CD4-positive, alpha-beta T cell treated with Interleukin-4 for 4 hours (primary cell): Measurements from ENCODE around the gene FOXN3.

Experiments
- DNase-seq: peaks from one replicate; pipeline ENCODE4 v3.0.0-alpha.2; 2020

The FOXN3 gene

DNA sequence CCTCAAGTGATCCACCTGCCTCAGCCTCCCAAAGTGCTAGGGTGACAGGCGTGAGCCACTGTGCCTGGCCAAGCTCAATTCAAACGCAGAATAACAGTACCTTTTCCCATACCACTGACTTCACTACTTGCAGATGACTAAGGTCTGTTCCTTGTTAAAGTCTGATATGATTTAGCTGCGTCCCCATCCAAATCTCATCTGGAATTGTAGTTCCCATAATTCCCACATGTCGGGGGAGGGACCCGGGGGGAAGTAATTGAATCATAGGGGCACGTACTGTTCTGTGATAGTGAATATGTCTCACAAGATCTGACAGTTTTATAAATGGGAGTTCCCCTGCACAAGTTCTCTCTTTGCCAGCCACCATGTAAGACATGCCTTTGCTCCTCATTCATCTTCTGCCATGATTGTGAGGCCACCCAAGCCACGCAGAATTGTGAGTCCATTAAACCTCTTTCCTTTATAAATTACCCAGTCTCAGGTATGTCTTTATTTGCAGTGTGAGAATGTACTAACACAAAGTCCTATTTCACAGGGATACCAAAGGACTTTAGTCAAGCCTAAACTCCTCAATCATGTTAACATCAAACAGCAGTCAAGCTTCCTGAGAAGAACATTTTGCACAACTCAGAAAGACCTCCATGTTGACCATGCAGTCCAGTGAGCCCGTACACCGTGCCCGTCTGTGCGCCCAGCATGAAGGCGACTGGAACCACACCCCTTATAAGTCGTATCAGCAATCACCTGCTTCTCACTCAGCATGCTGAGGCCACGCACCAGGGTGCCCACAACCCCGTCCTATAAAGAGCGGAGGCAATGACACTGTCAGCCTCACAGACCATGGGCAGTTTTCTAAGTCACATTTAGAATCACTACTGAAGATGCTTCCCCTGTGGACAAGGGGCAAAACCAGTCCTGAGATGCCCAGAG lies 36.9 kb downstream of the FOXN3 start:
- no peak for DNase-seq

DNA sequence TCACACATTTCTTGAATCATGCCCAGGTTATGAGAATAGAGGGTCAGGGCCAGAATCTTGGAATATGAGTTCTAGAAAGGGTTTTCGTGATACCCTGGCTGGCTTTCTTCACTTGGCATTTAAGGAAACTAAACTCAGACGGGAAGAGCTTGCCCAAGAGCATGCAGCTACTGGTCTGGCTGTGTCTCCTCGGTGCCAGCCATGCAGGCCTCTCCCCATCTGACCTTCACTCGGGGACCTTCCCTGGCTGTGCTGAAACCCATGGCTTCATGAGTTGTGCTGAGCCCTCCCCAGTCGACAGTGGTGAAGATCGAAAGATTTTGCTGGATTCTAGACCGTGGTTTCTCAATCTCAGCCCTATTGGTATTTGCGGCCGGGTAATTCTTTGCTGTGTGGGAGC lies 38.0 kb downstream of the FOXN3 start:
- DNase-seq: no peak

DNA sequence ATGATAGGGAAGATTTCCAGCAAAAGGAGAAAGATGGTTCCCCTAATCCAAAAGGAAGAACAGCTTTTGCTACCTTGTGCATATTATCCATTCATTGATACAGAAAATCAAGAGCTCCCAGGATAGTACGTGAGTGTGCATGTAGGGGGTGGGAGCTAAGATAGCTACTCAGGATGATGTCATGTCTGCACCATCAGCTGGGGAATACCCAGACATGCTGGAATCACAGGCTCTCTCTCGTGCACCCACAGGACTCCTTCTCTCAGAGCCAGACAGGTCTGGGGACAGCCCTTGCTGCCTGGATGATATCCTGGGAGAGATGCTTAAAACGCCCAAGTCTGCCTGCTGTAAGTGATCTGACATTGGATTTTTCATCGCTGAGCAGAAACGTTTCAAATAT lies 38.9 kb downstream of the FOXN3 start:
- peak; percentile 17 for DNase-seq

DNA sequence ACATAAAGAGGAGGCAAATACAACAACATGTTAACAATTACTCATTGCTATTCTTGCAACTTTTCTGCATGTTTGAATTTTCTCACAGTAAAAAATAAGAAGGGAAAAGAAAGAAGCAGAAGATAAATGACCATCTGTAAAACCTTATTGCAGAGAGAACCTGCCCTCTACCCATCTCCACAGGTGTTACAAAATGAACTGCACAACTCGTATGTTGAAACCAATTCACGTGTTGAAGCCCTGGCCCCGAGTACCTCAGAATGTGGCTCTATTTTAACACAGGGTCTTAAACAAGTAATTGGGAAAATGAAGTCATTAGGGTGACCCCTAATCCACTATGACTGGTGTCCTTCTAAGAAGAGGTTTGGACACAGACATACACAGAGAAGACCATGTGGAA lies 39.5 kb downstream of the FOXN3 start:
- DNase-seq: no peak

DNA sequence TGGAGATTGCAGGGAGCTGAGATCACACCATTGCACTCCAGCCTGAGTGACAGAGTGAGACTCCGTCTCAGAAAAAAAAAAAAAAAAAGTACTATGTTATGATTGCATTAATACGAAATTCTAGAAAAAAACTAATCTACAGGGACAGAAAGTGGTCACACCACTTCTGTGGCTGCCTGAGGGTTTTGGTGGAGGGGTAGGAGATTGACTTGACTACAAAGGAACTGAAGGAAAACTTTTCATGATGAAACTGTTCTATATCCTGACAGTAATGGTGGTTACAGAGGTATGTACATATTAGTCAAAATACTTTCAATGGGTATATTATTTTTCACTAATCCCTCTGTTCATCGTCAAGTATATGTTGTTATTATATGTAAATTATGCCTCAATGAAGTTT lies 42.1 kb downstream of the FOXN3 start:
- no peak for DNase-seq

DNA sequence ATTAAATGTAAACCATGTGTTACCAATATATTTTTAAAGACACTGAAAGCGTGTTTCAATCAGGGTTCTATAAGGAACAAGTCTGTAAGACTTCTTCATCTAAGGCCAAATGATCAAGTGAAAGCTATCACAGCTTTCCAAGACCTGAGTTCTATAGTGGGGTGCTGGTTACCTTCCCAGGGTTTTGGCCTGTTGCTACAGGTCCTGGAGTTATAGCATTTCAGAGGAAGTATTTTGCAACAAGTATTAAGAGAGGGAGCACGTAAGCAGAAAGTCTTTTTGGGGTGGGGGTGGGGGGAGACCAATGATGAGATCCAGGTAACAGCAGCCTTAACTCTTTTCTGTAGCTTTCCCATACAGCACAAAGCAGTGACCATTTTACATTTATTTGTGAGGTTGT lies 43.8 kb downstream of the FOXN3 start:
- no peak for DNase-seq

DNA sequence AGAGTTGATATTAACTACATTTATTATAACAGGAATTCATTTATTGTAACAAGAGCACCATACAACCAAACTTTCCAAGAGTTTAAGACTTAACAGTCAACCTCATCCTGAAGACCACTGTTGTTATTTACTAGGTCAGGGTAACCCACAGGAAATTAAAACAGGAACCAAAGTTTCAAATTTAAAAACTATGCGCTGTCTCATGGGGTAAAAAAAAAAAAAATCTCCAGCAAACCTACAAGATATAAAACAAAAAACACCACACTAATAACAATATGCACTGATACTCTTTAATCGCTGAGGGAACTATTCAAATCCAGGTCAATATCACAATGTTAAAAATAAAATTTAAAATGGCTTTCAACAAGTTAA lies 44.5 kb downstream of the FOXN3 start:
- DNase-seq: no peak

DNA sequence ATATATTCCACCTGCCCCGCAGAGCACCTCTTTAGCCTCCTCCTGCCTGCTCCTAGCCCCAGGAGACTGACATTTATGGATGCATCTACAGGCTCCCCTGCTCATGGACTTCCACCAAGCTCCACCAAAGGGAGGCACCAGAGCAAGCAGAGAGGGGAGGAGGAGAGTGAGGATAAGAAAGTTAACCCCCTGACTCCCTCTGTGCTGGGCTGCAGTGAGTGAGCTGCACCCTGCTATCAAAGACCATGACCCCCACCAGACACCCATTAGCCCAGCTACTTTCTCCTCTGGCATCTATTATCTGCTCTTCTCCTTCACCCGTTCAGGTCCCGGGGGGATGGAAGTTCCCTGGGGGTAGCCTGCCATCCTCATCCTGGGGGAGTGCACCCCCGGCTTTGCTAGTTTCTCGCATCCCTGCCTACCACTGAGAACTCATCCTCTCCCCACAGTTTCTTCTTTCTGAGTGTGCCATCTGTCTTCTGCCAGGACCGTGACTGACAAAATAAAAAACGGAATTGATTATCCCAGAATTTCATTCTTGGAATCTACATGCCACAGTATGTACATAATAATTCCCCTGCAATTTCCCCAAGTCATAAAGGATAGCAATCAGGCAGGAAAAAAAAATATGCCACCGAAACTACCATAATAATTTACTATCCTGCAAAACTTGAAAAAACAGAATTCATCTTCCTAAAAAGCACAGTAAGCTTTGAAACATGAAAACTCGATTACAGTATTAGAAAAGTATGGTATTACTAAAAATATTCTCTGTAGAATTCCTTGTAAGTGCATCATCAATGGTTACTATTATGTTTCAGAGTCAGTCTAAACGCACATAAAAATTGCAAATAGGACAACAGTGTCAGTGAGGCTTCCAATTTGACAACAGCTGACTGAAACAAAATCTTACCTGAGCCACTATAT lies 45.2 kb downstream of the FOXN3 start:
- no peak for DNase-seq

DNA sequence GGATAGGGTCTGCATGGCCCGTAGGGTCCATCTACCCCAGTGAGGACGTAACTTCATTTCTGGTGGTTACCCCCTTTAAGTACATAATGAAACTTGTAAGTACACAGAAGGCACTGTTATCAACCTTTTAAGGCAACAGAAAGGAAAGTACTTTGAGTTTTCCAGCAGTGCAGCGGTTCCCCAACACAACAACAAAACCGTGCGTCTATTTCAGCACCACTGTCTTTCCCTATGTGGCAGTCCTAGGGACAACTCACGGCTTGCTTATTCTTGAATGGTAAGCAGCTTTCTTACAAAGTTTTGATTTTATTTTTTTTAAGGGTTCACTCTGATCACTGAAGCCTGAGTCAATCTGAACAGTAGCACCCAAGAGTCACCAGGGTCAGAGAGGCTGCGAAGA lies 46.3 kb downstream of the FOXN3 start:
- DNase-seq: no peak

DNA sequence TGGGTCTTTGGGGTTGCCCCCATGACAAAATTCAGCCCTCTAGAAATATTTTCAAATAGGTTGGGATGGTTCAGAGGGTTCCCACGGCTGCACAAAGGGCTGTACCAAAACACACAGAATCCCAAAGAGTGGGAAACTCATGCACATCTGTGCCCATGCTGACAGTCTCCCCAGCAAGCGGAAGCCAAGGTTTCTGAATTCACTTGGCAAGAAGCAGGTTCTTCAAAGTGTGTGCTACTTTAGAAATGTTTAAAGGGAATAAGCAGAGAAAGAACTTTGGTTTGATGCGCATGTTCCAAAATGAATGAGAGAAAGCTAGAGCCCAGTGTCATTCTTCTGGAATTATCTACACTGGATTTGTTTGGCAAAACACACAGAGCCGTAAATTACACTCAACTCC lies 46.7 kb downstream of the FOXN3 start:
- DNase-seq: no peak

DNA sequence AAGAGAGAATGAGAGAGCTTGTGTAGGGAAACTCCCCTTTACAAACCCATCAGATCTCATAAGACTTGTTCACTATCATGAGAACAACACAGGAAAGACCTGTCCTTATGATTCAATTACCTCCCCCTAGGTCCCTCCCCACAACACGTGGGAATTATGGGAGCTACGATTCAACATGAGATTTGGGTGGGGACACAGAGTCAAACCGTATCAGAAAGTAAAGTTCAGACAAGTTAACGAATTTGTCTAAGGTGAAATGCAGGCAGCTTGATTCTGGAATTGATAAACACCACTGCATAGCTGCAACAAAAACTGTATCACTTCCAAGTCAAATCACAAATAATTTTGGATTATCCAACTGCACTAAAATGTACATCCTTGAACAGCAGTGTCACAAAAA lies 47.4 kb downstream of the FOXN3 start:
- no peak for DNase-seq

DNA sequence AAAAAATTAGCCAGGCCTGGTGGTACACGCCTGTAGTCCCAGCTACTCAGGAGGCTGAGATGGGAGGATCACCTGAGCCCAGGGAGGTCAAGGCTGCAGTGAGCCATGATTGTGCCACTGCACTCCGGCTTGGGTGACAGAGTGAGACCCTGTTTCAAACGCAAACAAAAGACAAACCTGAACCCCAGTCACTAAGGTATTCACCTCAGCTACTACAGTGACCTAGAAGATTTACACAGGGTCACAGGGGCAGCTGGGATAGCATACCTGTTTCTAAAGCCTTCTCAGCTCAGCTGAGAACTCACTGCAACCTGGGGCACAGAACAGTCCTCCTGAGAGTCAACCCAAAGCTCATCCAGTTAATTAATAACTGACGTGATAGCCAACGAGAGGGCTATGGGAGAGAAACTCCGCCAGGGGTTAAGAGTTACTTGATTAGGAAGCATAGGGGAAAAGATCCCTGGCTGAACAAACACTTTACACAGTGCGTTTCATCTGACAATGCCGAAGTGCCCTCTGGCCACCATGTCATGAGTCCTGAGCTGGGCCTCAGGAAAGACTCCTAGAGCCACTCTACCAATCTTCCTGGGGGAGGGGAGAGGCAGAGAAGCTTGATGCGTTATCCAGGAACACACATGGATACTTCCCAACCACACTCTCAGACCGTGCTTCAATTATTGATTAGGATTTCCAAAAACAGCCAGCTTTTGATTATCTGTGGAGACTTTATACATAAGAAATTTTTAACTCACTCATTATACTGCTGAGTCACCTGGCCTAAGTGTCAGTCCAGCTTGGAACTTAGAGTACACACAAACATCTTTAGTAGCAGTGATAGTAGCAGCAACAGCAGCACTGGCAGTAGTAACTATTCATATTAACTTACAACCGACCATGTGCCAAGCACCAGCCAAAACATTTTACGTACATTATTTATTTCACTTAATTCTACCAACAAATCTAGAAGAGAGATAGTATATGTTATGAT lies 48.2 kb downstream of the FOXN3 start:
- DNase-seq: no peak

DNA sequence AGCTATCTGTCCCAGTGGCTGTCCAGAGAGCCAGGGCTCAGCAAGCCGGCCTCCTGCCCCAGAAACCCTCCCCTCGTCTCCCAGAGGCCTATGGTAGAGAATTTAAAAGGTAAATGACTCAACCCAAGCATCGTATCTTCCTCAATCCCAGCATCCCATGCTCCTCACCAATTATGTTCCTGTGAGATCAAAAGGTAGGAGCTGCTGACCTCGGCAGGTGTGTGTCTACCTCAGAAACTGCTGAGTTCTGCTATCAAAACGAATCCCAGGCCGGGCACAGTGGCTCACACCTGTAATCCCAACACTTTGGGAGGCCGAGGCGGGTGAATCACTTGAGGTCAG lies 49.3 kb downstream of the FOXN3 start:
- no peak for DNase-seq

DNA sequence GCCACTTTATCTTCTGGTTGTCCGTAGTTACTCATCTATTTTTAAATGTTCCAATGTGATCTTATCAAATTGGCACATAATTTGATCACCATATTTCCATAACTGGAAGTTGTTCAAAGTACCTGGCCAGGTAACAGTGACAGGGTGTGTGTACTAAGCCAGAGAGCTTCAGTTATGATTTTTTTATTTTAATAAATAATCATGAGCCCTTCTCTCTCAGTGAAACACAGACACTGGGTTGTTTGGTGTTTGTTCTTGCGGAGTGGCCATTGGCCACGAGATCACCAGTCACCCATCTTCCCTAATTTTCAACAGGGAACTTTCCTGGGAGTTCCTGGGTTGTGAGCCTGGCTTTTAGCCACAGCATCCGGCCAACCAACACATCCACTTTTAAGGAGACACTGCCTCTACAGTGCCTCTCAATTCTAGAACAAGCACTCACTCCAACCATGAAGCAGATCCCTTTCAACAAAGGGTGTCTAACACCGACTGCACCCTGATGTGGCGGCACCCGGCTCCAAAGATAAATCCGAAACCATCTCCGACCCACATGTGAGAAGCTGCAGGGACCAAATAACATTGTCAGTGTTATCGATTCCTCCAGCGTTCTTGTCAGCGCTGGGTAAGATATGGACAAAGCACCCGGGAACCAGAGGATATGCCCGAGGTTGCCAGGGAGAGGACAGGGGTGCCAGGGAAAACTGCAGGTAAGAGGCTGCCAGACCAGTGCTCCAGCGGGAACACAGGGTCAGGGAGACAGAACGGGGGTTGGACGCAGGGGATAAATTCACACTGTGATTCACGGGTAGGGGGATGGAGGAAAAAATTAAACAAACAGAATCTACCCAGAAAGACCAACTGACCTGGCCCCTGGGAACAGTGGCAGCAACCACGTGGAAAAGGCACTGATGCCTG lies 49.9 kb downstream of the FOXN3 start:
- DNase-seq: no peak

DNA sequence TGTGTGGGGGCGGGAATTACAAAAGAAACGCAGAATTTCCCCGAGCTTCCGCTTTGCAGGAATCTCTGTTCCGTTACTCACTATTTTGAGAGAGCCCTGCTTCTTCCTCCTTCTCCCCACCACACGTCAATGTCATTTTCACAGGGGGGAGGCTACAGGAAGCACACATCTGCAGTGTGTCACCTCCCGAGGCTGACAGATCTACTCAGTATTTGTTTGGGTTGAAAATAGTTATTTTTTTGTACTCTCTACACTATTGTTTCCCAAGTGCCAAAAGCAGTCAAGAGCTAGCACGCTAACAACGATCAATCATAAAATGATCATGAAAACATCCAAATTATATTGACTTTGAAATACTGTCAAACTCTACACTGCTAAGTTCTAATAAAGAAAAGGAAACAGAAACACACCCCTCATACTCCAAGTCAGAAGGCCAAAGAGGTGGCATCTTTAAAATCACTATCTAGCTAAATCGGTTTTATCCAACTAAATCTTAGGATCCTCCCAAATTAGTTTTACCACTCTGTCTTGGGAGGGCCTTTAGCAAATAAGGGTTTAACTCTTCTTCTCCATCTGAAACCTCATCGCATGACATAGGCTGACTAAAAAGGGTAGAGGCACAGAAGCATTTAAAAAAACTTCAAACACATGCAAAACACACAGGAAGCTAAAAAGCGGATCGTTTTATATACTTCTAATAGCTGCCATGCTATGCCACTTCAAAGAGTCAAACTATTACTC lies 51.8 kb downstream of the FOXN3 start:
- DNase-seq: peak; percentile 72

DNA sequence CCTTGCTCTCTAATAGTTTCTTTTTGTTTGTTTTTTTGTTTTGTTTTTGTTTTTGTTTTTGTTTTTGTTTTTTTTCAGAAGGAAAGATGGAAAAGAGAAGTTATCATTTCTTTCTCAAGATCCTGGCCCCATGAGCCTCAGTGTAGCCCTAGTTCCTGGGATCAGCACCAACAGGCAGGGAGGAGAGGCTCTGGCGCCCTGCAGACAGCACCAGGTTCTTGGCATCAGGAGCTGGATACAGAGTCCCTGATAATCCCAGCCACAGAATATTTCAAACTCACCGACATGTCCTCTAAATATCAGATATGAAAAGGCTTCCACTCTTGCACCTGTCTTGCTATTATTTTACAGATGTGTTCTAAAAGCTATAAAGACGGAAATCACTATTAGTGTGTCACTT lies 52.7 kb downstream of the FOXN3 start:
- no peak for DNase-seq

DNA sequence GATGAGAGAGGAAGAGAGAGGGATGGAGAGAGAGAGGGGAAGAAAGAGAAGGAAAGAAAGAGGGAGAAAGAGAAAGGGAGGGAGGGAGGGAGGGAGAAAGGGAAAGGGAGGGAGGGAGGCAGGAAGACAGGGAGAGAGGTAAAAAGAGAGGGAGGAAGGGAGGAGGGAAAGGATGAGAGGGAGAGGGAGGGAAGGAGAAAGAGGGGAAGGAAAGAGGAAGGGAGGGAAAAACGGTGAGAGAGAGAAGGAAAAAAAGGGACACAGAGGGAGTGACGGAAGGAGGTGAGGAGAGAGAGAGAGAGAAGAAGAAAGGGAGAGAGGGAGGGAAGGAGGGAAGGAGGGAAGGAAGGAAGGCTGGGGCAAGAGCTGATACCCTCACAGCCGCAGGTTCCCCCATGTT lies 56.8 kb downstream of the FOXN3 start:
- DNase-seq: no peak

DNA sequence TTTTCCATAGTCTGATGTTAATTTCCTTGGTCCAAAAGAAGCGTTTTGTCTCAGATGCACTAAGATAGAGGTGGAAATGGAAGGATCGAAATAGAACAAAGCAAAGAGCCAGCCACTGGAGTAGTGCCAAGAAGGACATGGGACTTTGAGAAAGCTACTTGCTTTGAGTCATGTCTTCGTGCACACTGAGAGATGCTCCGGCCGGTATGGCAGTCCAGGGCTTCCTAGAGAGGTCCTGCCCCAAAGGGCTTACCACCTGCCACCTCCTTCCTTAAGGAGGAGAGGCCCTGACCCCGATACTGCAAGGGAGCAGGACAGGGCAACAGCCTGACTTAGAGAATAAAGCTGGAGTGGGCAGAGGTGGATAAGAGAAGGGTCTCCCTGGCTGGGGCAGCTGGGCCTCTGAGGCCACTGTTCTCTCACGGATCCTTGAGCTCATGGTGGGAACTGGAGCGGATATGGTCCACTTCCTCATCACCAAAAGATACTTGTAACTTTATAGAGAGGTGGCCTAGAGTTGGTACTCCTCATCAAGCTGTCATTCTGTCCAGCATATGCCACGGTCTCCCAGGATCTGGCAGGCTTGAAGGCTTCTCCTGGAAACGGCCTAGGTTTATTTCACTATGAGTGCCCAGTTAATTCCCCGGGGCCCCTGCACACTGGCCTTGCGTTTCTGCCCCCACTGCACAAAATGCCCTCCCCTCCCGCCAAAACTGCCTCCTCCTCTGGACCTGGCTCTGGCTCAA lies 57.4 kb downstream of the FOXN3 start:
- no peak for DNase-seq

DNA sequence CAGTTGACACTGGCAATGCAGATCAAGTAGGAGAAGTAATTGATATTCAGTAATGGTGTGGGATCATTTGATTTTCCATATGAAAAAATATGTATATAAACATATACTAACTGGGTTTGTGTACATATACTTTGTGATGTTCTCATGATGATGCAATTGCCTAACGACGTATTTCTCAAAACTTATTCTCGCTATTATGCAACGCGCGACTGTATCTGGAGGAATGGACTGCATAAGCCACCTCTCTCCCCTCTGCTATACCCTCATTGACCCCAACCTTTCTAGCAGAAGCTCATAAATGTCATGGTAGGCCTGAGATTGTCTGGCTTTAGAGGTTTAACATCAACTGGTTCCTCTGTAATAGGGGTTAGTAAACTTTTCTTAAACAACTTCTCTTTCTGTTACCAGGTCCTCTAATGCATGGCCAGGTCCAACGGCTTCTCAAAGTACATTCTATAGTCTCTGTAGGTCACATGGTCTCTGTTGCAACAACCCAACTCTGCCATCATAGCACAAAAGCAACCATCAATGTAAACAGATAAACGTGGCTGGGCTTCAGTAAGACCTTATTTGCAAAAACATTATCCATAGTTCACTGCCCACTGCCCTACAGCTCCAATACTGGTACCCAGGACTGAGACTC lies 59.3 kb downstream of the FOXN3 start:
- no peak for DNase-seq

DNA sequence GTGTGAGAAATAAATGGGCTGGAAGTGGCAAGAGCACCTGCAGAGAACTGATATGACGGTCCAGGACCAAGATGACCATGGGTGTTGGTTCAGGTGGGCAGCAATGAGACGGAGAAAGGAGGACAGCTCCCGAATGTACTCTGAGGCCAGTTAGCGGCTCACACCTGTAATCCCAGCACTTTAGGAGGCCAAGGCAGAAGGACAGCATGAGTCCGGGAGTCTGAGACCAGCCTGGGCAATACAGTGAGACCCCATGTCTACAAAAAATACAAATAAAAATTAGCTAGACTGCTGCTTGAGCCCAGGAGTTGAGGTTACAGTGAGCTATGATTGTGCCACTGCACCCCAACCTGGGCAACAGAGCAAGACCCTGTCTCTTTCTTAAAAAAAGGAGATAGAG lies 60.1 kb downstream of the FOXN3 start:
- DNase-seq: no peak
